HCT116 (cell line): ENCODE measurements around the gene OR52B4. TPM values are rescaled to one million over a fixed set of nuclear protein-coding genes. Genes with fewer than 3 reads are reported as not detected.

ENCODE experiments used
- ATAC-seq: fragments of 200-7000 bp; cut with Tn5 transposase; 2 replicates; pipeline ENCODE4 v1.9.1; 2020; ENCODE audit warnings: mild to moderate bottlenecking, moderate library complexity
- BruUV-seq: library from RNA; stranded (reverse); fragments of 400-500 nt; replicated peaks from 2 replicates; lab custom pipeline; 2021; lab: Mats Ljungman, UMichigan
- CTCF ChIA-PET: fragments of 300-600 bp; sonication (Branson Sonifier 250); formaldehyde crosslinking; loops from one replicate; lab custom pipeline; 2021; ENCODE audit warnings: antibody characterized with exemption; lab: Charles Lee
- POLR2A ChIA-PET: fragments of 300-600, 350-600 bp; sonication (Branson Sonifier 250); formaldehyde crosslinking; loops from one replicate; lab custom pipeline; 2021; ENCODE audit warnings: antibody characterized with exemption; lab: Charles Lee
- RAD21 ChIA-PET, 2 experiments: fragments of 300-600 bp; sonication (Branson Sonifier 250); formaldehyde crosslinking; loops; one replicate each; lab custom pipeline; 2023; ENCODE audit warnings: low total read pairs in 2 of 2; ENCODE audit not compliant: uncharacterized antibody in 2 of 2, unreplicated experiment in 2 of 2, low non-redundant PET in 1 of 2; lab: Charles Lee
- DNase-seq: peaks from one replicate; pipeline ENCODE4 v3.0.0-alpha.2; 2010; ENCODE audit warnings: low read depth, low spot score
- H2AFZ ChIP-seq: fragments of 200-600 bp; shearing (Covaris generic), sonication (generic); 2 replicates; pipeline ENCODE4 v1.6.1; 2017; ENCODE audit warnings: low read depth, mixed run types, mixed read lengths, antibody characterized with exemption, low read length; ENCODE audit not compliant: poor library complexity, severe bottlenecking
- H3K27ac ChIP-seq: 2 replicates; pipeline ENCODE4 v1.5.1; 2012; ENCODE audit warnings: low read depth, low read length
- H3K27me3 ChIP-seq: fragments of 200-600 bp; sonication (generic); 2 replicates; pipeline ENCODE4 v1.6.1; 2016; ENCODE audit warnings: mixed run types, low read length, mixed read lengths; ENCODE audit not compliant: insufficient read depth
- H3K36me3 ChIP-seq, 2 experiments: fragments of 200-500 bp in 1 of 2; fragments of 200-600 bp in 1 of 2; sonication (Bioruptor generic) in 1 of 2; sonication (generic) in 1 of 2; 2 replicates each; pipeline versions ENCODE4 v1.5.1 to v1.6.1; 2014 to 2016; ENCODE audit warnings: low read length in 2 of 2, inconsistent platforms in 1 of 2, mixed read lengths in 1 of 2, mixed run types in 1 of 2; ENCODE audit not compliant: insufficient read depth in 2 of 2, control insufficient read depth in 1 of 2
- H3K4me1 ChIP-seq, 2 experiments: fragments of 200-600 bp in 1 of 2; sonication (generic) in 1 of 2; 2 replicates each; pipeline versions ENCODE4 v1.5.1 to v1.6.1; 2012 to 2017; ENCODE audit warnings: low read length in 2 of 2, inconsistent platforms in 1 of 2, mild to moderate bottlenecking in 1 of 2, mixed read lengths in 1 of 2, mixed run types in 1 of 2, moderate library complexity in 1 of 2; ENCODE audit not compliant: insufficient read depth in 2 of 2, control insufficient read depth in 1 of 2
- H3K4me2 ChIP-seq: fragments of 200-600 bp; sonication (generic); 2 replicates; pipeline ENCODE4 v1.6.1; 2017; ENCODE audit warnings: mixed run types, low read length, mixed read lengths
- H3K4me3 ChIP-seq, 2 experiments: fragments of 200-600 bp in 1 of 2; sonication (generic) in 1 of 2; replicated peaks in 1 of 2; 2 replicates each; pipeline ENCODE4 v1.5.1; 2011 to 2016; ENCODE audit warnings: low read length in 2 of 2, control low read depth in 1 of 2, low read depth in 1 of 2, mild to moderate bottlenecking in 1 of 2, mixed read lengths in 1 of 2, mixed run types in 1 of 2
- H3K79me2 ChIP-seq: fragments of 200-600 bp; sonication (generic); 2 replicates; pipeline ENCODE4 v1.6.1; 2017; ENCODE audit warnings: mild to moderate bottlenecking, mixed run types, low read length, moderate library complexity, mixed read lengths; ENCODE audit not compliant: insufficient read depth
- H3K9ac ChIP-seq: fragments of 200-600 bp; sonication (generic); 2 replicates; pipeline ENCODE4 v1.6.1; 2016; ENCODE audit warnings: low read length, mixed read lengths
- H3K9me2 ChIP-seq: fragments of 200-600 bp; sonication (generic), shearing (Covaris generic); 2 replicates; pipeline ENCODE4 v1.6.1; 2017; ENCODE audit warnings: mixed run types, mild to moderate bottlenecking, moderate library complexity; ENCODE audit not compliant: insufficient read depth
- H3K9me3 ChIP-seq, 2 experiments: fragments of 200-500 bp in 1 of 2; fragments of 200-600 bp in 1 of 2; sonication (Bioruptor generic) in 1 of 2; sonication (generic) in 1 of 2; 2 replicates each; pipeline ENCODE4 v1.6.1; 2014 to 2017; ENCODE audit warnings: low read length in 2 of 2, mixed read lengths in 2 of 2, inconsistent platforms in 1 of 2, low read depth in 1 of 2, mild to moderate bottlenecking in 1 of 2, mixed run types in 1 of 2, moderate library complexity in 1 of 2; ENCODE audit not compliant: control insufficient read depth in 1 of 2, insufficient read depth in 1 of 2
- H4K20me1 ChIP-seq: fragments of 200-600 bp; sonication (generic), shearing (Covaris generic); 2 replicates; pipeline ENCODE4 v1.6.1; 2017; ENCODE audit warnings: mixed run types, mild to moderate bottlenecking, moderate library complexity; ENCODE audit not compliant: insufficient read depth
- CEBPB ChIP-seq: IDR thresholded peaks from 2 replicates; pipeline ENCODE4 v1.6.1; 2012; ENCODE audit warnings: low read depth
- ELF1 ChIP-seq: IDR thresholded peaks from 2 replicates; pipeline ENCODE4 v1.6.1; 2012; ENCODE audit warnings: low read depth, borderline replicate concordance
- EZH2 ChIP-seq: fragments of 200-600 bp; sonication (generic); IDR thresholded peaks from 2 replicates; pipeline ENCODE4 v1.6.1; 2017; ENCODE audit warnings: antibody characterized with exemption, mixed run types
- JUND ChIP-seq: IDR thresholded peaks from 2 replicates; pipeline ENCODE4 v1.6.1; 2012
- MAX ChIP-seq: IDR thresholded peaks from 2 replicates; pipeline ENCODE4 v1.6.1; 2012
- RAD21 ChIP-seq: IDR thresholded peaks from 2 replicates; pipeline ENCODE4 v1.6.1; 2012; ENCODE audit warnings: low read depth, mild to moderate bottlenecking
- REST ChIP-seq: IDR thresholded peaks from 2 replicates; pipeline ENCODE4 v1.6.1; 2012; ENCODE audit warnings: low read depth
- SIN3A ChIP-seq: IDR thresholded peaks from 2 replicates; pipeline ENCODE4 v1.6.1; 2012; ENCODE audit warnings: low read depth
- SRF ChIP-seq: IDR thresholded peaks from 2 replicates; pipeline ENCODE4 v1.6.1; 2012; ENCODE audit warnings: low read depth
- TCF7L2 ChIP-seq: IDR thresholded peaks from 2 replicates; pipeline ENCODE4 v1.7.0; 2011; ENCODE audit warnings: borderline replicate concordance, inconsistent platforms; ENCODE audit not compliant: insufficient read depth, insufficient read length; ENCODE audit errors: extremely low read depth
- ZBTB33 ChIP-seq: IDR thresholded peaks from 2 replicates; pipeline ENCODE4 v1.6.1; 2011; ENCODE audit warnings: mild to moderate bottlenecking, low read length, moderate library complexity; ENCODE audit not compliant: insufficient replicate concordance; ENCODE audit errors: extremely low read depth
- ZNF274 ChIP-seq: fragments of 200-500 bp; sonication (Bioruptor generic); IDR thresholded peaks from 2 replicates; pipeline ENCODE4 v1.6.1; 2014; ENCODE audit warnings: mild to moderate bottlenecking, low read depth, low read length, inconsistent platforms
- intact Hi-C: fragments of 100-400 bp; cut with micrococcal nuclease; formaldehyde crosslinking; loops from 2 replicates; pipeline ENCODE4 v1.10.0; 2022
- total RNA-seq: library from RNA; stranded (reverse); gene quantifications from one replicate; pipeline ENCODE4 v1.2.1, GENCODE V29; 2021; ENCODE audit not compliant: unreplicated experiment
- TF ChIP-seq, protein P1 (sequence below): IDR thresholded peaks from 2 replicates; pipeline ENCODE4 v1.6.1; 2012
- TF ChIP-seq, protein P2 (sequence below), 3 experiments: fragments of 200-600 bp in 1 of 3; sonication (generic) in 1 of 3; IDR thresholded peaks in 2 of 3; conservative IDR thresholded peaks in 1 of 3; 2 replicates each; pipeline ENCODE4 v1.5.1; 2012 to 2017; ENCODE audit warnings: low read depth in 2 of 3, low read length in 2 of 3, antibody characterized with exemption in 1 of 3, borderline replicate concordance in 1 of 3, control low read depth in 1 of 3, mild to moderate bottlenecking in 1 of 3, mixed read lengths in 1 of 3, mixed run types in 1 of 3, moderate library complexity in 1 of 3; ENCODE audit not compliant: insufficient read depth in 1 of 3

The OR52B4 gene
- total RNA-seq, 1 experiment from 2014 or later: not detected

- Histone ChIP-seq H3K4me3 (no peak overlapping the region), H3K79me2 (no peaks in the 10 kb centered on the region), H3K4me2 (no peak overlapping the region), H3K36me3 (no peaks in the 10 kb centered on the region), H3K9ac (no peak overlapping the region)
- RAD21 ChIA-PET: no interaction called here
- ATAC-seq: no peak
- TF ChIP-seq ELF1 (no peak), JUND (no peak), ZNF274 (no peak), CEBPB (no peak), ZBTB33 (no peak), SIN3A (no peak), TCF7L2 (no peak), REST (no peak), EZH2 (no peak), MAX (no peak), RAD21 (no peak), SRF (no peak)
- TF ChIP-seq, protein P1, sequence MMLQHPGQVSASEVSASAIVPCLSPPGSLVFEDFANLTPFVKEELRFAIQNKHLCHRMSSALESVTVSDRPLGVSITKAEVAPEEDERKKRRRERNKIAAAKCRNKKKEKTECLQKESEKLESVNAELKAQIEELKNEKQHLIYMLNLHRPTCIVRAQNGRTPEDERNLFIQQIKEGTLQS: no peak
- TF ChIP-seq, protein P2, sequence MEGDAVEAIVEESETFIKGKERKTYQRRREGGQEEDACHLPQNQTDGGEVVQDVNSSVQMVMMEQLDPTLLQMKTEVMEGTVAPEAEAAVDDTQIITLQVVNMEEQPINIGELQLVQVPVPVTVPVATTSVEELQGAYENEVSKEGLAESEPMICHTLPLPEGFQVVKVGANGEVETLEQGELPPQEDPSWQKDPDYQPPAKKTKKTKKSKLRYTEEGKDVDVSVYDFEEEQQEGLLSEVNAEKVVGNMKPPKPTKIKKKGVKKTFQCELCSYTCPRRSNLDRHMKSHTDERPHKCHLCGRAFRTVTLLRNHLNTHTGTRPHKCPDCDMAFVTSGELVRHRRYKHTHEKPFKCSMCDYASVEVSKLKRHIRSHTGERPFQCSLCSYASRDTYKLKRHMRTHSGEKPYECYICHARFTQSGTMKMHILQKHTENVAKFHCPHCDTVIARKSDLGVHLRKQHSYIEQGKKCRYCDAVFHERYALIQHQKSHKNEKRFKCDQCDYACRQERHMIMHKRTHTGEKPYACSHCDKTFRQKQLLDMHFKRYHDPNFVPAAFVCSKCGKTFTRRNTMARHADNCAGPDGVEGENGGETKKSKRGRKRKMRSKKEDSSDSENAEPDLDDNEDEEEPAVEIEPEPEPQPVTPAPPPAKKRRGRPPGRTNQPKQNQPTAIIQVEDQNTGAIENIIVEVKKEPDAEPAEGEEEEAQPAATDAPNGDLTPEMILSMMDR (IDR thresholded peaks at IDR 0.05 in 2 of 3, conservative IDR thresholded peaks at IDR 0.05 in 1 of 3; ENCODE audit: borderline replicate concordance in 1 of 3, insufficient read depth in 1 of 3, low read depth in 2 of 3, low read length in 2 of 3): no peak
- TF ChIP-seq, all 23 proteins: peak for 0
- Histone ChIP-seq H2AFZ (no peak overlapping the region), H3K9me2 (no peaks in the 10 kb centered on the region), H4K20me1 (no peaks in the 10 kb centered on the region), H3K9me3 (no peaks in the 10 kb centered on the region), H3K27ac (no peak overlapping the region), H3K4me1 (no peaks in the 10 kb centered on the region), H3K27me3 (peaks cover 6% of the 10 kb centered on the region; the same call in 1 of the 2 replicates)
- ChIA-PET CTCF (no interaction called here), POLR2A (no interaction called here)
- no peak for DNase-seq
- BruUV-seq: no TSS peak
- intact Hi-C loops: no loop called here
Measured at GRCh38 chr11:4416816-4417215, 48.6 kb upstream of the OR52B4 start.
